ENCODE results near the gene MICU1.
"Not testable (repeated sequence)": the region's sequence is repeated elsewhere in the genome, so short reads cannot be mapped to it uniquely, and the experiment has no call there.

Gene MICU1

DNA sequence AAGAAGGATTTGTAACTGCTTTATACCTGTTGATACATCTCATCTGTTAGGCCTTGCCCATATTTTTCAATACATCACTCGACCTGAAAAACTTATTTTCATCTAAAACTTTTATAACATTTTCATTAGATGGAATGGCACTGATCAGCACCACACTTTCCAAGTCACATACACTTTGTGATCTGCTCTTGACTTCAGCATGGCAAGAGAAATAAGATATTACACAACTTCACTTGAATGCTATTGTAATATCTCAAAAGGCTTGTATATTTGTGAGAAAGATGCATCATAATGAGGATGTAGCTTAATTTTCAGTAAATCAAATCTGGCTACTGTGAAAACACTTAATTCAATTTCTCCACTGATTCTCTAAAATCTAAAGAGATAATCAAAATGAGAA is 126.2 kb downstream of the MICU1 start:
- DNase-seq, result no peak

DNA sequence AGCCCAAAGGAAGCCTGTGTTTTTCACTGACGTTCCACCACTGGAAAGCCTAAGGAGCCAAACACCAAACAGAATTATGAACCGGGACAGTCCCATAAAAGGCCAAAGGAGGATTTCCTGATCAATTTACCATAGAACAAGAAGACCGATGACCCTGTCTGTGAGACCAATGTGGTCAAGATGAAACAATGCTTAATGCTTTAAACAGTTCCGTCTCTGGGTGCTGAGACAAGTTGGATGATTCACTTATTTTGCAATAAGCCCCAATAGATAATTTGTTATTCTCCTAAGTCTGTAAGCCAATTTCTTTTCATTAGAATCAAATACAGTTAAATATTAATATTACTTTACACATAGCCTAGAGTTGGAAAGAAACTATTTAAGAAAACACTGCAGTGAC is 134.9 kb downstream of the MICU1 start:
- DNase-seq, result no peak

GRCh38 chr10:72487521-72487920 is 138.4 kb downstream of the MICU1 start:
- DNase-seq, result no peak

DNA sequence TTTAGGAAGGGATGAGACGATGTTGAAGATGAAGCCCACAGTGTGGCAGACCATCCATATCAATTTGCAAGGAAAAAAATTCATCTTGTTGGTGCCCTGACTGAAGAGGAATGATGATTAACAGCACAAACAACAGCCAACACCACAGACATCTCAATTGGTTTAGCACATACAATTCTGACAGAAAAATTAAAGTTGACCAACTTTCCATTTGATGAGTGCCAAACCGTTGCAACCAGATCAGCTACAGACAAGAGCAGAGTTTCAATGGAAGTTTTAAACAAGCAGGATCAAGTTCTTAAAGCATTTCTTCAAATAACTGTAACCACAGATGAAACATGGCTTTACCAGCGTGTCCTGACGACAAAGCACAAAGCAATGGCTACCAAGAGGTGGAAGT is 138.8 kb downstream of the MICU1 start:
- DNase-seq, result no peak

DNA sequence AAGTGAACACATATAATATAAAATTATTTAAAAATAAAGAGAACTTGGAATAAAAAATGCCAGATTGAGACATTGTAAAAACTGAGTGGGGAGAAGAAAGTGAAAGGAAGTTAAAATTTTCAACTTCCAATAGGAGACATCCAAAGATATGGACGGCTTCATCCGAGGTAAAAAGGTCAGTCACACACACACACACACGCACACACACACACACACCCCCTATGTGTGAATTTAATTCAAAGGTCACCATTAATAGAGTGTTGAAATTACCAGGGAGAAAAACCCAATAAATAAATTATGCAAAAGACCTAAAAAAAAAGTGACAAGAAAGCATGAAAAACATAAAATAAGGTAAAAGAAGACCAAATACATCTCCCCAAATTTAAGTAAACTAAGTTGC is 140.2 kb downstream of the MICU1 start:
- no peak for DNase-seq

- no peak for DNase-seq
These were observed 141.4 kb downstream of the MICU1 start for GRCh38 chr10:72484521-72484920.

- no peak for DNase-seq
These were observed 142.4 kb downstream of the MICU1 start for GRCh38 chr10:72483471-72483870.

- DNase-seq, result no peak
These were observed 145.0 kb downstream of the MICU1 start for GRCh38 chr10:72480861-72481260.

DNA sequence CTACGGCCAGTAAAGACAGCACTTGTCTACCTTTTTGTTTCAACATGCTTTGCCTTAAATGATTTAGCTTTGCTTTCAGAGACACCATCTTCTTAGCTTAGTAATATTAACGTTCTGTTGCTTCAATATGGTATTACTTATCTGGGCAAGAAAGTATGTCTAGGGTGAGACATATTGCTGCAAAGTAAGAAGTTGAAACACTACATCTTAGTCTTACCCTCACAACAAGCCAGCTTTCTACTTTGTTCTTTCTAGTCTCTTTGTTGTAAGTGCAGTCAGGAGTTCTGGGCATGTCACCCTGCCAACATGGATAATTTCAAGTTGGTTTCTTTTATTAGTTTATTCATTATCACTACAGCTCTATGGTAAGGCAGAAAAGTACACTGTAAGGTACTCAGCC is 148.4 kb downstream of the MICU1 start:
- DNase-seq, result no peak

GRCh38 chr10:72472306-72472705 is 153.6 kb downstream of the MICU1 start:
- no peak for DNase-seq

GRCh38 chr10:72470666-72471065 is 155.2 kb downstream of the MICU1 start:
- no peak for DNase-seq

DNA sequence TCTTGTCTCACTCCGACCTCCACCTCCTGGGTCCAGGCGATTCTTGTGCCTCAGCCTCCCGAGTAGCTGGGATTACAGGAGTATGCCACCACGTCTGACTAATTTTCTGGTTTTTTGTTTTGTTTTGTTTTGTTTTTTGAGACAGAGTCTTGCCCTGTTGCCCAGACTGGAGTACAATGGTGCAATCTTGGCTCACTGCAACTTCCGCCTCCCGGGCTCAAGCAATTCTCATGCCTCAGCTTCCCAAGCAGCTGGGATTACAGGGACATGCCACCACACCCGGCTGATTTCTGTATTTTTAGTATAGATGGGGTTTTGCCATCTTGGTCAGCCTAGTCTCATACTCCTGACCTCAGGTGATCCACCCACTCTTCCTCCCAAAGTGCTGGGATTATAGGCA is 158.8 kb downstream of the MICU1 start:
- not testable (repeated sequence) for DNase-seq

- DNase-seq, result no peak
These were observed 159.9 kb downstream of the MICU1 start for GRCh38 chr10:72466018-72466417.

GRCh38 chr10:72464438-72464837 is 161.4 kb downstream of the MICU1 start:
- DNase-seq, result no peak

- no peak for DNase-seq
These were observed 163.6 kb downstream of the MICU1 start for GRCh38 chr10:72462261-72462660.

DNA sequence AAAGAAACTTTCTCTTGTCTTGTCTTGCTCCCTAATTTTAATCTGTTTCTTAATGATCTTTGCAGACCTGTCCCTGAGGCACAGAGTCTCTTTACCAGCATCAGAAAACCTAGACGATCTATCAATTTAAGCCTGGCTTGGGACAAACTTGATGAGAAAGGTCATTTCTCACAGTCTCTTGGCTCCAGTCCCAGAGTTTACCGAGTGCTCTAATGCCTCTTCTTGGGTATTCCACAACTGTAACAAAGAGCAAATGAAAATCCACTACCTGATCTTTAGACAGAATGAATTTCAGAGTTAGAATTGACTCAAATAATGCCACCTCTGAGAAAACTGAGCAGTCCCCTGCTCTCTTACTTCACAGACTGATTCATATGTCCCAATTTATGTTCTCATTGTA is 164.8 kb downstream of the MICU1 start:
- DNase-seq, result peak; percentile 12

DNA sequence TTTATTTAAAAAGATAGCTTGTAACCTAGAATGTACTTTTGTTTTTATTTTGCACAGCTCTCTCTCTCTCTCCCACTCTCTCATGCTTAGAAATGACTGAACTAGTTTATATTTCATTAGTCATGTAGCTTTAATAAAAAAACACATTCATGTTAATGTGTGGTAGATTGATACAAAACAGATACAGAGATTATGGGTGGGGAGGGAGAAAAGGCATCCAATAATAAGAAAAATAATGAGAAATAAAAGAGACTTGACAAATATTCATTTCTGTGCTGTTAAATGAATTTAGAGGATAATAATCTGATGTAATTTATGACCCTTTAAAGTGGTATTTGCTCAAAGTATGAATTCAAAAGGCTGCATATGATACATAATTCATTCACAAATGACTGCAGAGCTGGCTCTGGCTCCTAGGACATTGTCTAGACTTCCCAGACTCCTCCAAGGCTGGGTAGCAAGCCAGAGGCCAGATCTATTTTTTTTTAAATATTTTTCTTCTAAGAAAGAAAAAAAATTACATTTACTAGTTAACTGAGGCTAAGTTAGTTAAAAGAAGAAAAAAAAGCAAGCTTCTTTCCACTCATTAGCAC is 165.5 kb downstream of the MICU1 start:
- DNase-seq, result no peak

GRCh38 chr10:72459301-72459700 is 166.6 kb downstream of the MICU1 start:
- DNase-seq, result no peak

- peak; percentile 84 for DNase-seq
These were observed 169.8 kb downstream of the MICU1 start for GRCh38 chr10:72455889-72456595.

GRCh38 chr10:72449941-72450441 is 175.9 kb downstream of the MICU1 start:
- no peak for DNase-seq

DNA sequence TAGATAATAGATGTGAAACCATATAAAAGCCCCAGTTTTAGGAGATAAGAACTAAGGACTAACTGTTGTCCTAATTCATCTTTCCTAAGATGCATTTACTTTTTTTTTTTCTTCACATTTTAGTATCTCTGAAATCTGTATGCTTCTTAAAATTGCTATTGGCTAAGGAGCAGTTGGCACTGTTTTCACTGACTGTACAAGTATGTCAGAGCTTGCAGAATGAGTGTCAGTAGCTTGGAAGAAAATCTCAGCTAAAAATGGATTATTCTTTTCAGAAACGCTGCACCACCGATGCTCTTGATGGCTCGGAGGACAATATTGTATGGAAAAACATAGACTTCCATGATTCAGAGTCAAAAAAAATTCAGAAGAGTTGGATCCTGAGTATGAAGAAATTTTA is 180.0 kb downstream of the MICU1 start:
- no peak for DNase-seq

DNA sequence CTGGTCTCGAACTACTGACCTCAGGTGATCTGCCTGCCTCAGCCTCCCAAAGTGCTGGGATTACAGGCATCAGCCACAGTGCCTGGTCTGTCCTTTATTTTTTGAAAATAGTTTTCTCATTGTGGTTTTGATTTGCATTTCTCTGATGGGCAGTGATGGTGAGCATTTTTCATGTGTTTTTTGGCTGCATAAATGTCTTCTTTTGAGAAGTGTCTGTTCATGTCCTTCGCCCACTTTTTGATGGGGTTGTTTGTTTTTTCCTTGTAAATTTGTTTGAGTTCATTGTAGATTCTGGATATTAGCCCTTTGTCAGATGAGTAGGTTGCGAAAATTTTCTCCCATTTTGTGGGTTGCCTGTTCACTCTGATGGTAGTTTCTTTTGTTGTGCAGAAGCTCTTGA is 182.9 kb downstream of the MICU1 start:
- DNase-seq, result not testable (repeated sequence)

DNA sequence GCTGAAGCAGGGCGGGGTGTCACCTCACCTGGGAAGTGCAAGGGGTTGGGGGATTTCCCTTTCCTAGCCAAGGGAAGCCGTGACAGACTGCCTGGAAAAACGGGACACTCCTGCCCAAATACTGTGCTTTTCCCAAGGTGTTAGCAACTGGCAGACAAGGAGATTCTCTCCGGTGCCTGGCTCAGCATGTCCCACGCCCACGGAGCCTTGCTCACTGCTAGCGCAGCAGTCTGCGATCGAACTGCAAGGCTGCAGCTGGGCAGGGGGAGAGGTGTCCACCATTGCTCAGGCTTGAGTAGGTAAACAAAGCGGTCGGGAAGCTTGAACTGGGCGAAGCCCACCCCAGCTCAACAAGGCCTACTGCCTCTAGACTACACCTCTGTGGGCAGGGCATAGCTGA is 190.3 kb downstream of the MICU1 start:
- no peak for DNase-seq

- not testable (repeated sequence) for DNase-seq
These were observed 194.9 kb downstream of the MICU1 start for GRCh38 chr10:72430936-72431335.

DNA sequence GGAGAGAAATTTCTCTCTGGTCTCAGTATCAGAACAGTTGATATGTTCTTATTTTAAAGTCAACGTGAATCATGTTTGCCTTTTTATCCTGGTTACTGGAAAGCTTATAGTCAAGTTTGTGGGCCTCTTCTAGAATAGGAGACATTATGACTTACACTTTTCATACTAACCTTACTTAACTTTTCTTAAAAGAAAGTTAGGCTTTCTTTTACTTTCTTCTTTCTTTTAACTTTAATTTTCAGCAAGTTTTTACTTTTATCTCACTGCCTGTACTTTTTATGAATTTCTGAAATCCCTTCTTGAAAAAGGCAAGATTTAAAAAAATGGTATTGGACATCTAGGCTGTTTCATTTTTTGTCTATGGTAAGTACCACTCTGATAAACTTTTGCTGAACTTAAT is 195.9 kb downstream of the MICU1 start:
- no peak for DNase-seq
